Neural cell (in vitro differentiated cells): ENCODE results near the gene ST6GALNAC1. TPM values are rescaled to one million over a fixed set of nuclear protein-coding genes. Genes with fewer than 3 reads are reported as not detected.

Source experiments
- H2AFZ ChIP-seq: fragments of 200-600, 300-800 bp; sonication (generic), shearing (Covaris generic); 2 replicates; pipeline ENCODE4 v1.6.0; 2014; ENCODE audit warnings: low read depth, mild to moderate bottlenecking, antibody characterized with exemption, low read length, moderate library complexity
- H3F3A ChIP-seq: fragments of 200-600 bp; shearing (Covaris generic); 2 replicates; pipeline ENCODE4 v1.6.1; 2016; ENCODE audit warnings: mild to moderate bottlenecking, moderate library complexity, mixed read lengths, antibody characterized with exemption, low read length; ENCODE audit not compliant: insufficient read depth, poor library complexity, severe bottlenecking
- H3K27ac ChIP-seq: fragments of 200-600, 300-800 bp; sonication (generic), shearing (Covaris generic); 2 replicates; pipeline ENCODE4 v1.5.1; 2014; ENCODE audit warnings: mild to moderate bottlenecking, low read length, moderate library complexity
- H3K27me3 ChIP-seq: fragments of 300-800, 200-600 bp; sonication (generic), shearing (Covaris generic); 2 replicates; pipeline ENCODE4 v1.6.0; 2014; ENCODE audit warnings: mild to moderate bottlenecking, low read depth, low read length, moderate library complexity; ENCODE audit not compliant: insufficient read depth
- H3K36me3 ChIP-seq: fragments of 300-800, 200-600 bp; sonication (generic), shearing (Covaris generic); 2 replicates; pipeline ENCODE4 v1.5.1; 2014; ENCODE audit warnings: mild to moderate bottlenecking, antibody characterized with exemption, low read length, moderate library complexity; ENCODE audit not compliant: insufficient read depth
- H3K4me2 ChIP-seq: fragments of 300-800, 200-600 bp; sonication (generic), shearing (Covaris generic); 2 replicates; pipeline ENCODE4 v1.6.0; 2014; ENCODE audit warnings: mild to moderate bottlenecking, low read length
- H3K4me3 ChIP-seq: fragments of 300-800, 200-600 bp; sonication (generic), shearing (Covaris generic); 2 replicates; pipeline ENCODE4 v1.5.1; 2014; ENCODE audit warnings: mild to moderate bottlenecking, low read length, moderate library complexity
- H3K79me2 ChIP-seq: fragments of 200-600 bp; shearing (Covaris generic); replicated peaks from 2 replicates; pipeline ENCODE4 v1.6.0; 2014; ENCODE audit warnings: mild to moderate bottlenecking, low read length, moderate library complexity; ENCODE audit not compliant: insufficient read depth
- H3K9ac ChIP-seq: fragments of 300-800, 200-600 bp; sonication (generic), shearing (Covaris generic); 2 replicates; pipeline ENCODE4 v1.6.1; 2016; ENCODE audit warnings: mild to moderate bottlenecking, low read length, mixed read lengths
- H3K9me2 ChIP-seq: fragments of 200-600 bp; shearing (Covaris generic); 2 replicates; pipeline ENCODE4 v1.6.1; 2016; ENCODE audit warnings: mild to moderate bottlenecking, low read length, mixed read lengths; ENCODE audit not compliant: insufficient read depth
- H3K9me3 ChIP-seq: fragments of 200-600, 300-800 bp; sonication (generic), shearing (Covaris generic); 2 replicates; pipeline ENCODE4 v1.6.1; 2016; ENCODE audit warnings: mild to moderate bottlenecking, mixed run types, low read length, moderate library complexity, mixed read lengths
- H4K20me1 ChIP-seq: fragments of 200-600 bp; shearing (Covaris generic); 2 replicates; pipeline ENCODE4 v1.6.1; 2016; ENCODE audit warnings: mild to moderate bottlenecking, mixed run types; ENCODE audit not compliant: insufficient read depth
- CTCF ChIP-seq: fragments of 450-650 bp; IDR thresholded peaks from 2 replicates; pipeline ENCODE4 v1.5.1; 2014; ENCODE audit warnings: antibody characterized with exemption, mild to moderate bottlenecking, moderate library complexity; ENCODE audit not compliant: poor library complexity, severe bottlenecking
- EP300 ChIP-seq: fragments of 450-650 bp; conservative IDR thresholded peaks from 2 replicates; pipeline ENCODE4 v1.6.1; 2014; ENCODE audit warnings: antibody characterized with exemption, mild to moderate bottlenecking, moderate library complexity; ENCODE audit not compliant: poor library complexity, severe bottlenecking
- EZH2 ChIP-seq: fragments of 200-600, 300-800 bp; shearing (Covaris generic), sonication (generic); IDR thresholded peaks from 2 replicates; pipeline ENCODE4 v1.6.1; 2014; ENCODE audit warnings: antibody characterized with exemption, low read length, borderline replicate concordance, mild to moderate bottlenecking; ENCODE audit not compliant: insufficient read depth, poor library complexity, severe bottlenecking
- MXI1 ChIP-seq: fragments of 450-650 bp; conservative IDR thresholded peaks from 2 replicates; pipeline ENCODE4 v1.6.1; 2014; ENCODE audit warnings: antibody characterized with exemption, mild to moderate bottlenecking; ENCODE audit not compliant: poor library complexity, severe bottlenecking
- POLR2AphosphoS5 ChIP-seq: IDR thresholded peaks from 2 replicates; pipeline ENCODE4 v1.6.1; 2012
- RAD21 ChIP-seq: fragments of 450-650 bp; conservative IDR thresholded peaks from 2 replicates; pipeline ENCODE4 v1.6.1; 2014; ENCODE audit warnings: antibody characterized with exemption, mild to moderate bottlenecking, moderate library complexity
- REST ChIP-seq: IDR thresholded peaks from 2 replicates; pipeline ENCODE4 v1.6.1; 2012; ENCODE audit warnings: borderline replicate concordance
- SMC3 ChIP-seq: fragments of 450-650 bp; conservative IDR thresholded peaks from 2 replicates; pipeline ENCODE4 v1.6.1; 2014; ENCODE audit warnings: antibody characterized with exemption, mild to moderate bottlenecking, moderate library complexity; ENCODE audit not compliant: poor library complexity
- TAF1 ChIP-seq: IDR thresholded peaks from 2 replicates; pipeline ENCODE4 v1.6.1; 2012; ENCODE audit warnings: low read depth
- polyA plus RNA-seq: library from polyadenylated mRNA; depleted of rRNA; stranded (reverse); fragments of >200 nt; gene quantifications from 2 replicates; pipeline ENCODE4 v1.2.3, GENCODE V29; 2014

The ST6GALNAC1 gene
- polyA plus RNA-seq, 1 donor from 2014 or later, result not detected

- H3K9me3 ChIP-seq, result no peaks in the 10 kb centered on the region
- H3K36me3 ChIP-seq, result no peaks in the 10 kb centered on the region
- no peaks in the 10 kb centered on the region for H4K20me1 ChIP-seq
- TF ChIP-seq CTCF (no peak), SMC3 (no peak), REST (no peak), EP300 (no peak), RAD21 (no peak), MXI1 (no peak), POLR2AphosphoS5 (no peak), TAF1 (no peak)
- H3K4me3 ChIP-seq, result no peak overlapping the region
- H3K79me2 ChIP-seq, result no peaks in the 10 kb centered on the region
- no peak overlapping the region for H3K27ac ChIP-seq
- no peak overlapping the region for H2AFZ ChIP-seq
- H3K9me2 ChIP-seq, result no peaks in the 10 kb centered on the region
- H3K27me3 ChIP-seq, result no peaks in the 10 kb centered on the region
- H3K4me2 ChIP-seq, result no peak overlapping the region
- no peak overlapping the region for H3K9ac ChIP-seq
- no peaks in the 10 kb centered on the region for H3F3A ChIP-seq
Measured at GRCh38 chr17:76599694-76600460, 43.7 kb downstream of the ST6GALNAC1 start.

- H3K36me3 ChIP-seq, result no peaks in the 10 kb centered on the region
- no peaks in the 10 kb centered on the region for H3K9me3 ChIP-seq
- H3K27ac ChIP-seq, result no peak overlapping the region
- no peak overlapping the region for H3K4me2 ChIP-seq
- H3K9me2 ChIP-seq, result no peaks in the 10 kb centered on the region
- H3K79me2 ChIP-seq, result no peaks in the 10 kb centered on the region
- no peaks in the 10 kb centered on the region for H3F3A ChIP-seq
- H4K20me1 ChIP-seq, result no peaks in the 10 kb centered on the region
- H3K27me3 ChIP-seq, result no peaks in the 10 kb centered on the region
- H2AFZ ChIP-seq, result no peak overlapping the region
- H3K9ac ChIP-seq, result no peak overlapping the region
- no peak for TF ChIP-seq CTCF
- no peak for TF ChIP-seq EP300
- TF ChIP-seq REST, result no peak
- TF ChIP-seq EZH2, result no peak
- no peak overlapping the region for H3K4me3 ChIP-seq
Measured at GRCh38 chr17:76598004-76598439, 45.5 kb downstream of the ST6GALNAC1 start.
